Left ventricle myocardium inferior (tissue), 1 donor: ENCODE measurements around the gene VPS37D. TPM values are rescaled to one million over a fixed set of nuclear protein-coding genes. Genes with fewer than 3 reads are reported as not detected.

Experiments used
- DNase-seq: peaks from one replicate; pipeline ENCODE4 v3.0.0-alpha.2; 2020
- H3K27ac ChIP-seq: fragments of 200-600 bp; replicated peaks from 2 replicates; pipeline ENCODE4 v1.8.0; 2021
- H3K27me3 ChIP-seq: fragments of 200-600 bp; 2 replicates; pipeline ENCODE4 v1.8.0; 2021; ENCODE audit warnings: low read depth
- H3K36me3 ChIP-seq: fragments of 200-600 bp; 2 replicates; pipeline ENCODE4 v1.8.0; 2021
- H3K4me1 ChIP-seq: fragments of 200-600 bp; 2 replicates; pipeline ENCODE4 v1.8.0; 2021
- H3K4me3 ChIP-seq: fragments of 200-600 bp; 2 replicates; pipeline ENCODE4 v1.8.0; 2021; ENCODE audit warnings: mild to moderate bottlenecking, moderate library complexity
- H3K9me3 ChIP-seq: fragments of 200-600 bp; replicated peaks from 2 replicates; pipeline ENCODE4 v1.8.0; 2021
- CTCF ChIP-seq: fragments of 200-600 bp; IDR thresholded peaks from 2 replicates; pipeline ENCODE4 v1.8.0; 2021; ENCODE audit warnings: antibody characterized with exemption, mild to moderate bottlenecking, borderline replicate concordance
- intact Hi-C: fragments of 100-400 bp; cut with micrococcal nuclease; formaldehyde crosslinking; loops from one replicate; pipeline ENCODE4 v1.11.0; 2022
- total RNA-seq: library from RNA; stranded (reverse); fragmentation: NEBNext Ultra II Directional; extraction: Animal tissue kit (Norgen Biotek cat#: 25700); gene quantifications from one replicate; pipeline ENCODE4 v1.2.1, GENCODE V29; 2021
- donor health status: DM: no; HTN: yes; CAD: no; lungs with severe emphysema.

VPS37D gene
- total RNA-seq, 1 donor from 2014 or later, result 3.1 TPM

- TF ChIP-seq CTCF, result no peak
- Histone ChIP-seq H3K27ac (no peak overlapping the region), H3K4me3 (no peak overlapping the region), H3K27me3 (peaks cover 16% of the 10 kb centered on the region), H3K9me3 (no peaks in the 10 kb centered on the region), H3K4me1 (peaks cover 35% of the 10 kb centered on the region), H3K36me3 (no peaks in the 10 kb centered on the region)
- DNase-seq, result no peak
- intact Hi-C loops, result no loop called here
Measured at GRCh38 chr7:73715648-73716317, 48.2 kb downstream of the VPS37D start.

GRCh38 chr7:73716318-73716890 lies 48.8 kb downstream of the VPS37D start:
- no peak for TF ChIP-seq CTCF
- H3K36me3 ChIP-seq, result no peaks in the 10 kb centered on the region
- intact Hi-C loops, result no loop called here
- H3K27me3 ChIP-seq, result peaks cover 16% of the 10 kb centered on the region
- H3K4me1 ChIP-seq, result peaks cover 41% of the 10 kb centered on the region
- DNase-seq, result no peak
- no peaks in the 10 kb centered on the region for H3K9me3 ChIP-seq
- H3K4me3 ChIP-seq, result no peak overlapping the region
- no peak overlapping the region for H3K27ac ChIP-seq

GRCh38 chr7:73717025-73717807 lies 49.6 kb downstream of the VPS37D start:
- peaks cover 16% of the 10 kb centered on the region for H3K27me3 ChIP-seq
- no peak for TF ChIP-seq CTCF
- DNase-seq, result no peak
- no peak overlapping the region for H3K27ac ChIP-seq
- intact Hi-C loops, result no loop called here
- no peak overlapping the region for H3K4me3 ChIP-seq
- peaks cover 48% of the 10 kb centered on the region for H3K4me1 ChIP-seq
- H3K9me3 ChIP-seq, result no peaks in the 10 kb centered on the region
- H3K36me3 ChIP-seq, result no peaks in the 10 kb centered on the region

GRCh38 chr7:73717991-73718405 lies 50.4 kb downstream of the VPS37D start:
- H3K4me3 ChIP-seq, result peak overlapping the region; percentile 88
- no peaks in the 10 kb centered on the region for H3K9me3 ChIP-seq
- no peak for TF ChIP-seq CTCF
- no peaks in the 10 kb centered on the region for H3K36me3 ChIP-seq
- peaks cover 16% of the 10 kb centered on the region for H3K27me3 ChIP-seq
- intact Hi-C loops, result no loop called here
- peaks cover 48% of the 10 kb centered on the region for H3K4me1 ChIP-seq
- no peak for DNase-seq
- no peak overlapping the region for H3K27ac ChIP-seq

- Histone ChIP-seq H3K4me3 (peak overlapping the region; percentile 88), H3K36me3 (no peaks in the 10 kb centered on the region), H3K27me3 (peaks cover 16% of the 10 kb centered on the region), H3K4me1 (peaks cover 48% of the 10 kb centered on the region), H3K27ac (no peak overlapping the region), H3K9me3 (no peaks in the 10 kb centered on the region)
- intact Hi-C loops, result no loop called here
- DNase-seq, result no peak
- TF ChIP-seq CTCF, result no peak
Measured at GRCh38 chr7:73718438-73718881, 50.8 kb downstream of the VPS37D start.
